ENCODE results near the gene LTBP3.
"Not testable (repeated sequence)": the region's sequence is repeated elsewhere in the genome, so short reads cannot be mapped to it uniquely, and the experiment has no call there.

DNA sequence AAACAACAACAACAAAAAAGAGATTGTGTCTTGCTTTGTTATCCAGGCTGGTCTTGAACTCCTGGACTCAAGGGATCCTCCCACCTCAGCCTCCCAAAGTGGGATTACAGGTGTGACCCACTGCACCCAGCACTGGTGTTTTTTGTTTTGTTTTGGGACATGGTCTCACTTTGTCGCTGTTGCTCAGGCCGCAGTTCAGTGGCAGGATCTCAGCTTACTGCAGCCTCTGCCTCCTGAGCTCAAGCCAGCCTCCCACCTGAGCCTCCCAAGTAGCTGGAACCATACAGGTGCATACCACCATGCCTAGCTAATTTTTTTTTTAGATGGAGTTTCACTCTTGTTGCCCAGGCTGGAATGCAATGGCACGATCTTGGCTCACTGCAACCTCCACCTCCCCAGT, 45.8 kb downstream of the LTBP3 start:
- not testable (repeated sequence) for TF ChIP-seq CTCF, POLR2A (IDR thresholded peaks at IDR 0.05)
